Upper lobe of left lung (tissue), 4 donors: ENCODE results near the gene SYNPR.

Experiments
- CTCF ChIP-seq, 6 experiments: fragments of 450-650 bp in 4 of 6; fragments of 200-600 bp in 2 of 6; sonication (generic) in 2 of 6; IDR thresholded peaks; one replicate each; pipeline ENCODE4 v1.5.1; 2016 to 2019; ENCODE audit warnings: antibody characterized with exemption in 6 of 6
- EP300 ChIP-seq, 4 donors: sonication (generic); formaldehyde crosslinking; IDR thresholded peaks; one replicate each; pipeline ENCODE4 v1.5.1; 2017; ENCODE audit warnings: antibody characterized with exemption in 4 of 4, control low read depth in 2 of 4

DNA sequence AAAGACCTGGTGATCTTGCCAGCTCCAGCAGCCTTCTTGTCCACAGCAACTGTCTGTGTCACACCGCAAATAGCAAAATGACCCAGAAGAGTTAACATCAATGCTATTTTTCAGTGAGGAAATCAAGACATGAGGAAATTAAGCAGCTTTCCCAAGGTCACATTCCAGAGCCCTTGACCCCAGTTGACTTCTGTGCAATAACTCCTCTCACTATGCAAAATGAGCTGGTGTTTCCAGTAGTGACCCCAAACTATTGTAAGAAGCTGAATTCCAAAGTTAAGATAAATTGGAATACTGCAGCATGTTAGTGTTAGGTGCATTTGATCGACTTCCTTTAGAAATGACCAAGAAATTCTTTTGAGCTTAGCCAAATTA is 201.5 kb downstream of the SYNPR start:
- TF ChIP-seq CTCF (IDR thresholded peaks at IDR 0.05) (no peak), EP300 (IDR thresholded peaks at IDR 0.05) (no peak)
